MM.1S (cell line): Measurements from ENCODE around the gene EIF4G1.

Experiments used
- DNase-seq: peaks from one replicate; pipeline ENCODE4 v3.0.0-alpha.2; 2015
- H2AFZ ChIP-seq: fragments of 300-600 bp; sonication (generic); 2 replicates; pipeline ENCODE4 v1.6.0; 2016; ENCODE audit warnings: antibody characterized with exemption, low read length
- H3F3A ChIP-seq: fragments of 300-600 bp; sonication (generic); 2 replicates; pipeline ENCODE4 v1.6.1; 2016; ENCODE audit warnings: mild to moderate bottlenecking, antibody characterized with exemption, low read length, moderate library complexity, mixed read lengths; ENCODE audit not compliant: insufficient read depth
- H3K27ac ChIP-seq: fragments of 300-600 bp; sonication (generic); 2 replicates; pipeline ENCODE4 v1.5.1; 2016; ENCODE audit warnings: mild to moderate bottlenecking, low read length
- H3K27me3 ChIP-seq: fragments of 300-600 bp; sonication (generic); replicated peaks from 2 replicates; pipeline ENCODE4 v1.6.0; 2016; ENCODE audit warnings: low read length; ENCODE audit not compliant: insufficient read depth
- H3K36me3 ChIP-seq: fragments of 300-600 bp; sonication (generic); replicated peaks from 2 replicates; pipeline ENCODE4 v1.6.1; 2016; ENCODE audit warnings: mild to moderate bottlenecking, low read length, mixed read lengths; ENCODE audit not compliant: insufficient read depth
- H3K4me1 ChIP-seq: fragments of 300-600 bp; sonication (generic); 2 replicates; pipeline ENCODE4 v1.6.1; 2016; ENCODE audit warnings: low read length, mixed read lengths
- H3K4me2 ChIP-seq: fragments of 300-600 bp; sonication (generic); 2 replicates; pipeline ENCODE4 v1.6.0; 2016; ENCODE audit warnings: low read depth, low read length
- H3K4me3 ChIP-seq: fragments of 300-600 bp; sonication (generic); 2 replicates; pipeline ENCODE4 v1.5.1; 2016; ENCODE audit warnings: low read length, mixed read lengths
- H3K79me2 ChIP-seq: fragments of 300-600 bp; sonication (generic); 2 replicates; pipeline ENCODE4 v1.6.1; 2016; ENCODE audit warnings: mixed run types, low read length, mixed read lengths
- H3K9ac ChIP-seq: fragments of 300-600 bp; sonication (generic); 2 replicates; pipeline ENCODE4 v1.6.1; 2016; ENCODE audit warnings: low read length, mixed read lengths
- H3K9me2 ChIP-seq: fragments of 300-600 bp; sonication (generic); replicated peaks from 2 replicates; pipeline ENCODE4 v1.6.1; 2016; ENCODE audit warnings: mild to moderate bottlenecking, low read length, mixed read lengths; ENCODE audit not compliant: insufficient read depth
- H3K9me3 ChIP-seq: fragments of 300-600 bp; sonication (generic); replicated peaks from 2 replicates; pipeline ENCODE4 v1.6.1; 2016; ENCODE audit warnings: mild to moderate bottlenecking, low read length, mixed read lengths; ENCODE audit not compliant: insufficient read depth
- H4K20me1 ChIP-seq: fragments of 300-600 bp; sonication (generic); 2 replicates; pipeline ENCODE4 v1.6.1; 2016; ENCODE audit warnings: mild to moderate bottlenecking, low read length, moderate library complexity, mixed read lengths; ENCODE audit not compliant: insufficient read depth
- EZH2 ChIP-seq: fragments of 300-600 bp; sonication (generic); optimal IDR thresholded peaks from 2 replicates; pipeline ENCODE3; 2017; ENCODE audit warnings: low read depth, mild to moderate bottlenecking, antibody characterized with exemption, low read length, mixed read lengths
- EZH2phosphoT487 ChIP-seq: fragments of 300-600 bp; sonication (generic); IDR thresholded peaks from 2 replicates; pipeline ENCODE4 v1.6.1; 2018; ENCODE audit warnings: antibody characterized with exemption, low read length
- TF ChIP-seq, protein P1 (sequence below): fragments of 300-600 bp; sonication (generic); IDR thresholded peaks from 2 replicates; pipeline ENCODE4 v1.5.1; 2016; ENCODE audit warnings: antibody characterized with exemption, low read length, mixed read lengths

The EIF4G1 gene

DNA sequence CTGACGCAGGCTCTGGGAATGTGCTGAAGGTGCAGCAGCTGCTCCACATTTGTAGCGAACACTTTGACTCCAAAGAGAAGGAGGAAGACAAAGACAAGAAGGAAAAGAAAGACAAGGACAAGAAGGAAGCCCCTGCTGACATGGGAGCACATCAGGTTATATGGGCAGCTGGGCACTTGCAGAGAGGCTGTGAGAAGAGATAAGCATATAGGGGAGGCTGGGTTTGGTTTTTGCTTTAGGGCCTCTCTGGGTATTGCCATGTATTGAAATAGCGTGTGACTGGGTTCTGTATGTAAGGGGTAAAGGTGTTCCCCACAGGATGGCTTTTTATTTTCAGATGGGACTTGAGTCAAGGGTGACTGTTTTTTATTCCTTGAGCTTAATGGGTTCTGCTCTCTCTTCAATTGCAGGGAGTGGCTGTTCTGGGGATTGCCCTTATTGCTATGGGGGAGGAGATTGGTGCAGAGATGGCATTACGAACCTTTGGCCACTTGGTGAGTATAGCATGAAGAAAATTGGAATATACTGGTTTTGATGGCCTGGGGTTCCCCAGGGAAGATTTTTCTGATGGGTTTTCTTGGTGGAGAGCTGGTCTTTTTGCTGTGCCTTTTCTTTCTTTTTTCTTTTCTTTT lies 7.9 kb upstream of the EIF4G1 start:
- no peak overlapping the region for H3K4me3 ChIP-seq
- H3K36me3 ChIP-seq = peaks cover 64% of the 10 kb centered on the region
- no peaks in the 10 kb centered on the region for H3K4me1 ChIP-seq
- peaks cover 36% of the 10 kb centered on the region for H3K79me2 ChIP-seq
- H2AFZ ChIP-seq = no peak overlapping the region
- H3K9me2 ChIP-seq = no peaks in the 10 kb centered on the region
- H3K27me3 ChIP-seq = no peaks in the 10 kb centered on the region
- H3K4me2 ChIP-seq = no peak overlapping the region
- H3K27ac ChIP-seq = no peak overlapping the region
- H3K9me3 ChIP-seq = no peaks in the 10 kb centered on the region
- TF ChIP-seq, protein P1, sequence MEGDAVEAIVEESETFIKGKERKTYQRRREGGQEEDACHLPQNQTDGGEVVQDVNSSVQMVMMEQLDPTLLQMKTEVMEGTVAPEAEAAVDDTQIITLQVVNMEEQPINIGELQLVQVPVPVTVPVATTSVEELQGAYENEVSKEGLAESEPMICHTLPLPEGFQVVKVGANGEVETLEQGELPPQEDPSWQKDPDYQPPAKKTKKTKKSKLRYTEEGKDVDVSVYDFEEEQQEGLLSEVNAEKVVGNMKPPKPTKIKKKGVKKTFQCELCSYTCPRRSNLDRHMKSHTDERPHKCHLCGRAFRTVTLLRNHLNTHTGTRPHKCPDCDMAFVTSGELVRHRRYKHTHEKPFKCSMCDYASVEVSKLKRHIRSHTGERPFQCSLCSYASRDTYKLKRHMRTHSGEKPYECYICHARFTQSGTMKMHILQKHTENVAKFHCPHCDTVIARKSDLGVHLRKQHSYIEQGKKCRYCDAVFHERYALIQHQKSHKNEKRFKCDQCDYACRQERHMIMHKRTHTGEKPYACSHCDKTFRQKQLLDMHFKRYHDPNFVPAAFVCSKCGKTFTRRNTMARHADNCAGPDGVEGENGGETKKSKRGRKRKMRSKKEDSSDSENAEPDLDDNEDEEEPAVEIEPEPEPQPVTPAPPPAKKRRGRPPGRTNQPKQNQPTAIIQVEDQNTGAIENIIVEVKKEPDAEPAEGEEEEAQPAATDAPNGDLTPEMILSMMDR = no peak
- TF ChIP-seq EZH2phosphoT487 (no peak), EZH2 (no peak)
- no peak overlapping the region for H3K9ac ChIP-seq
- H3F3A ChIP-seq = peaks cover 7% of the 10 kb centered on the region; the same call in 1 of the 2 replicates
- DNase-seq = no peak
- H4K20me1 ChIP-seq = no peaks in the 10 kb centered on the region

GRCh38 chr3:184307915-184308314 lies 6.5 kb upstream of the EIF4G1 start:
- H3K27ac ChIP-seq = no peak overlapping the region
- no peaks in the 10 kb centered on the region for H3K27me3 ChIP-seq
- H3K4me2 ChIP-seq = no peak overlapping the region
- peaks cover 13% of the 10 kb centered on the region for H3F3A ChIP-seq
- H3K4me3 ChIP-seq = no peak overlapping the region
- TF ChIP-seq EZH2 (no peak), EZH2phosphoT487 (no peak)
- TF ChIP-seq, protein P1 = no peak
- no peak overlapping the region for H3K9ac ChIP-seq
- peaks cover 49% of the 10 kb centered on the region for H3K36me3 ChIP-seq
- no peak for DNase-seq
- peaks cover 21% of the 10 kb centered on the region for H3K79me2 ChIP-seq
- no peak overlapping the region for H2AFZ ChIP-seq
- H3K4me1 ChIP-seq = no peaks in the 10 kb centered on the region
- no peaks in the 10 kb centered on the region for H4K20me1 ChIP-seq
- no peaks in the 10 kb centered on the region for H3K9me3 ChIP-seq
- H3K9me2 ChIP-seq = no peaks in the 10 kb centered on the region

- no peak overlapping the region for H3K4me3 ChIP-seq
- no peaks in the 10 kb centered on the region for H3K27me3 ChIP-seq
- no peak overlapping the region for H3K4me2 ChIP-seq
- no peaks in the 10 kb centered on the region for H3K9me2 ChIP-seq
- DNase-seq = no peak
- H4K20me1 ChIP-seq = no peaks in the 10 kb centered on the region
- TF ChIP-seq, protein P1 = no peak
- TF ChIP-seq EZH2phosphoT487 (no peak), EZH2 (no peak)
- H2AFZ ChIP-seq = no peak overlapping the region
- no peak overlapping the region for H3K27ac ChIP-seq
- H3F3A ChIP-seq = peaks cover 13% of the 10 kb centered on the region
- no peaks in the 10 kb centered on the region for H3K9me3 ChIP-seq
- peaks cover 13% of the 10 kb centered on the region for H3K79me2 ChIP-seq
- peaks cover 41% of the 10 kb centered on the region for H3K36me3 ChIP-seq
- no peaks in the 10 kb centered on the region for H3K4me1 ChIP-seq
- no peak overlapping the region for H3K9ac ChIP-seq
These were observed 5.7 kb upstream of the EIF4G1 start for GRCh38 chr3:184308744-184309143.
